GM19023 (cell line): ENCODE data around the gene SMPD2.
"Not testable (repeated sequence)": the region's sequence is repeated elsewhere in the genome, so short reads cannot be mapped to it uniquely, and the experiment has no call there.

Experiments used
- ATAC-seq: cut with Tn5 transposase; IDR thresholded peaks from one replicate; pipeline ENCODE4 v1.9.1; 2021; ENCODE audit warnings: mild to moderate bottlenecking, moderate library complexity; ENCODE audit not compliant: unreplicated experiment

SMPD2 gene

DNA sequence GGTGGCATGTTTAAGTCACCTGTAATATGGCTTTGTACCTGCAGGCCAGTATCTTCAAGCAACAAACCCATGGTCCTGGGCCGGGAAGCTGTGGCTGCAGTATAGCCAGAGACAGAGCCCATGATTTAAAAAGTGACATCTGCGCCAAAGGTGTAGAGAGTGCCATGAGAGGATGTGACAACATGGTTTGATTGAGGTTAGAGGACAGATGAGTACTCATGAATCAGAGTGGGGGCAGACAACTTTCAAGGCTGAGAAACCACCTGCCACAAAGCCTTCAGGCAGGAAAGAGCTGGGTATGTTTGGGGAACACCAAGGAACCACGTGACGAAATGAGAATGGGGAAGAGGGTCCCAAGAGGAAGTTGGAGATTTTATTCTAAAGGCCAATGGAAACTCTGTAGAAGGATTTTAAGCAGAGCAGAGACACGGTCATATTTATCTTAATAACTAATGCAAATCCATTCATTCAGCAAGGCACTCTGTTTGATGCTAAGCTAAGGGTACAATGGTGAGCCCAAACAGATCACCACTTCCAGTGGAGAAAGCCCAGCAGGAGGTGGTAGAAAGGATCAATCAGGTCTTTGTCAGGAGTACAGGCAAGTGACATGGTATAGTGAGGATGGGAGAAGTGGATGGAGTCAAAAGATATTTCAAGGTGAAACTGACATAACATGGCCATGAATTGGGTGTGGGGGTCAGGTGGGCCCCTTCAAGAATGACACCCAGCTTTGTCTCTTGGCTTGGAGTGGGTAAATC is 18.4 kb downstream of the SMPD2 start:
- no peak for ATAC-seq

DNA sequence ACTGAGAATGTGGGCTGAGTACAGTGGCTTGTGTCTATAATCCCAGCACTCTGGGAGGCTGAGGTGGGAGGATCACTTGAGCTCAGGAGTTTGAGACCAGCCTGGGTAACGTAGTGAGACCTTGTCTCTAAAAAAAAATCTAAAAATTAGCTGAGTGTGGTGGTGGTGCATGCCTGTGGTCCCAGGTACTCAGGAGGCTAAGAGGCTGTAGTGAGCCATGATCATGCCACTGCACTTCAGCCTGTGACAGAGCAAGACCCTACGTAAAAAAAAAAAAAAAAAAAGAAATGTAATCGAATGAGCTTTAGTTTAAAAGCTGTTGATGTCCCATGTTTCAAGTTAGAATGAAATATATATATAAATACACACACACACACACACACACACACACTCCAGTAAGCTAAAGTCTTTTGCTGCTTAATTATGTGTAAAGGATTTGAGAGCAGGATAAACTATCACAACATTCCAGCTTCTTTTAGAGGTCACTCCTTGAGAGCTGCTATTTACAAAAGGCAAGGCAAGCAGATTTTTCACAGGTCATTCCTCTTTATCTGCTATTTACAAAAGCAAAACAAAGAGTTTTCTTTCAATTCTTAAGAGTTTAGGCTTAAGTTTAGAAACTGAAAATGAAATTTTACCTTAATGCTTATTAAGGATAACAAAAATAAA is 19.8 kb downstream of the SMPD2 start:
- ATAC-seq = no peak

DNA sequence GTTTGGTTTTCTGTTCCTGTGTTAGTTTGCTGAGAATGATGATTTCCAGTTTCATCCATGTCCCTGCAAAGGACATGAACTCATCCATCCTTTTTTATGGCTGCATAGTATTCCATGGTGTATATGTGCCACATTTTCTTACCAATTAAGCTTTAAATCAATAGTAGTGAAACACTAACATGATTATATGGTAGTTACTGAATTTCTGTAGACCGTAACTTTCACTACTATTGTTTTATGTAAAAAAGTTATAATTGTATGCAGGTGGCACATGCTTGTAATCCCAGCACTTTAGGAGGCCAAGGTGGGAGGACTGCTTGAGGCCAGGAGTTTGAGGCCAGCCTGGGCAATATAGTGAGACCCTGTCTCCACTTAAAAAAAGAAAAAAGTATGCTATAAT is 20.7 kb downstream of the SMPD2 start:
- not testable (repeated sequence) for ATAC-seq

DNA sequence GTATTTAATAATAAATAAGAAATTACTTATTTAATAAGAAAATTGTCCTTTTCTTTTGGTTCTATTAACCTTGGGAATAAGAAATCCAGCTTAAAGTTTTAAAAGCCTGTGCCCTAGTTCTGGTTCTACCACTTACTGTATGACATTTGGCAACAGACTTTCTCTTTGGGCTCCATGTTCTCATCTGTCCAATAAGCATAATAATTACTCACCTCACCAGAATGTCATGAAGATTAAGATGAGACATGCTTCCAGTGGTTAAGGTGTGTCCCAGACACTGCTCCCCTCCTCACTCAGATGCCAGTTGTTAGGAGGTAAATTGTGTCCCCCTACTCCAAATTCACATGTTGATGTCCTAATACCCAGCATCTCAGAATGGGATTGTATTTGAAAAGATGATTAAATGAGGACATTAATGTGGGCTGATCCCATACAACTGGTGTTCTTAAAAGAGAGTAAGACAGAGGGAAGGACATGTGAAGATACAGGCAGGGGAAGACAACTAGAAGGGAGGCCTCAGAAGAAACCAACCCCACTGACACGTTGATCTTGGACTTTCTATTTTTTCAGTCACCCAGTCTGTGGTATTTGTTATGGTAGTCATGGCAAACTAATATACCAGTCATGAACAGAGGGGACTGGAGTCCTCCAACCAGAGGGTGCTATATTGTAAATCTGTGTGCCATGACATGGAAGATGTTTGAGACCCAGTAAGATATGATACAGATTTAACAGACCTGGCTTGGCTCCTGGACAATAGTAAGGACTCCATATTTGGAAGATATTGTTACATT is 21.4 kb downstream of the SMPD2 start:
- ATAC-seq = no peak

DNA sequence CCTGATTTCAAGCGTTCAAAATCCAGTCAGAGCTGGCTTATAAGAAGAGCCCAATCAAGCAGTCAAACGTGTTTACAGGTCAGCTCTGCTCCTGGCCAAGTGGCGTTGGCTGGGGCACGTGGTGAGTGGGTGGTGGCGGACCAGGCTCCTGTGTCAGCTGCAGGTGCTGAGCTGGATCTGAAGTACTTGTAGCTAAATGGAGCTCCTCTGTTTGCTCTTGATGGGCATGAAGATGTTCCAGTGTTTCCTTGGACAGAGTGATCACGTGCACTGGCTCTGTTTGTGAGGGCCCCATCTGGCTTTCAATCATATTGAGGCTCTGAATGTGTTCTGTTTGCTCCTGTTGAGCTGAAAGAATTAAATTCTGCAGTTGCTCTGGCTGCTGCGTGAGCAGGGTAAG is 25.2 kb downstream of the SMPD2 start:
- no peak for ATAC-seq

DNA sequence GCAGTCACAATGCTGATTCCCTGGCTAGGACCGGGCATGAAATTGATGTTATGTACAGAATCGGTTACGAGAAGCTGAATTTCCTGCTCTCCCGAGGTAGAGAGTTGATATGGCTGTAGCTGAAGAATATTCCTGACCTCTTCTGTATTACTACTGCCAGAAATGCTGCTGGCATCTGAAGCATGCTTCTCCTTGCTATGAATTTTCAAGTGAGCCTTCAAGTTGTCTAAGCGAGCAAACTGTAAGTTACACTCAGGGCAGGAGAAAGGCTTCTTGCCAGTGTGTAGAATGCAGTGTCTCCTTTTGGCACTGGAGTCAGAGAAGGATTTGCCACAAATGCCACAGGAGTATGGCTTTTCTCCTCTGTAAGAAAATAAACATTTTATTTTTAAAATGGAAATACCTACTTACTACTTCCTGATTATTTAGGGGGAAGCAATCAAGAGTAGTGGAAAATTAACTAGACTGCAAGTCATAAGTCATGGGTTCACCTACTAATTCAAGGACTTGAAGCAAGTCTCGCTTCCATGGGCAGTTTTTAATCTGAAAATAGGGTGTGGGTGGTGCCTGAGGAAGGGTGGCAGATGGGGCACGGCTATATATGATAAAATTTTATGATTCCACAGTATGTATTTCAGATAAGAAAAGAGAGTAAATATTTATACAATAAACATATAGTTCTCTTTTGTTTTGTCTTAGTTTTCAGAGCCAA is 25.8 kb downstream of the SMPD2 start:
- ATAC-seq = no peak

DNA sequence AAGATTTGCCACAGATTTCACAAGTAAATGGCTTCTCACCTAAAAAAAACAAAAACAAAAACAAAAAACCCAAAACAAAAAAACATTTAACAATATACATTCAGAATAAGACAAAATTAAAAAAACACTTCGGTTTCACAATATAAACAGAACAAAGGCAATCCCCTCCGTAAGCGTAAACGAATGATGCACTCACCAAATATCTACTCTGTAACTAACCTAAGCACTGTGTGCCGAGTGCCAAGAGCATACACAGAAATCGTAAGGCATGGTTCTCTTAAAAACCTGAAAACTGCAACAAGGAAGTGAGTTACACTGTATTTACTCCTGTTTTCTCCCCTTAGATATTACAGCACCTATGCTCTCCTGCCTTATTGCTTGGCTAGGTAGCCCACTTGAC is 27.2 kb downstream of the SMPD2 start:
- ATAC-seq = no peak

DNA sequence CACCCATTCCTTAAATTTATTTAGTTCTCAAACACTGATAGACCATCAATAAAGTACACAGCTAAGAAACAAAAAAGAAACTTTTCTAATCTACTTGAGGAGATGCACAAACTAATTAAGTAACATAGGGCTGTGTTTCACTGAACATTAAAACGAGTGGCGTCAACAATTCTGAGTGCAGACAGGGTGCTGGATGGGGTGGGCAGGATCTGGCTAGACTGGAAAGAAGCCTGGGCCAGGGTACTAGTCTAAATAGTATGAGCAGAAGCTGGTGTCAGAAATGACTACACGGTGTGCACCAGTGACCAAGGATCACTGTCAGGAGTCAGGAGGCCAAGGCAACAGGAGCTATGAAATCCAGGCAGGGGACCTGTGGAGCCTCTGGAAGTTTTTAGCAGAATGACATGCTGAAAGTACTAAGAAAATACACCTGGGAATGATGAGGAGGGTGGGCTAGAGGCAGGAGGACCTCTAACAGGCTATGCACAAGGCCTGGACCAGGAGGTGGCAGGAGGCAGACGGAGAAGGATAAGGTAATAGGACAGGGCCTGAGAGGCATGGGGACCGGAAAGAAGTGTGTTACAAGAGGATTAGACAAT is 29.2 kb downstream of the SMPD2 start:
- no peak for ATAC-seq

DNA sequence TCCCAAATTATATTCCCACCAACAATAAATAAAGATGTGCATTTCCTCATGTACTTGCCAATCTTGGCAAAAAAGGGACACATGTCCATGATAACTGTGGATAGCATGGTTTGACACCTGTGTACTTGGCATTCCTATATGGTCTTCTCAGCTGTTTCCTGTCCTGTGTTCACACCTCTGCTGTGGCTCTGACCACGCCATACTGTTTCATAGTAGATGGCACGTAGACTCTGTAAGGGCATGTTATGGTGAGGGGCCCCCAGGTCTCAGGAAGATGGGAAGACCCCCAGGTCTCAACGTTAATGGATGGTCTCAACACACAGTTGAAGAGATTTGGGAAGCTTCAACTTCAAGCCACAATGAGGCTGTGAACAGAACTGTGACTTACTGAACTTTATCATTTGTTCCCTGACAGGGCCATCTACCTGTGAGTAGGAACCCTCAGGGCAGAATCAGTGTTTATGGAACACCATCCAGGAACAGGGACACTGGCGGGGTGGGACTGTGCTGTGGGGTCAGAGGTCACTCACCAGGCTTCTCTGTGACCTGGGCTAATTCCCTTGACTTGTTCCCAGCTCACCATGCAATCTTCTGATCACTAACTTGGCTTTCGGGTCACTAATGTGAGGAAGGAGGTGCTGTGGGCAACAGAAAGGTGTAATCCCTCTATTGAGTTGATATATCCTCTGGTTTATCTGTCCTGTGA is 30.7 kb downstream of the SMPD2 start:
- ATAC-seq = no peak

DNA sequence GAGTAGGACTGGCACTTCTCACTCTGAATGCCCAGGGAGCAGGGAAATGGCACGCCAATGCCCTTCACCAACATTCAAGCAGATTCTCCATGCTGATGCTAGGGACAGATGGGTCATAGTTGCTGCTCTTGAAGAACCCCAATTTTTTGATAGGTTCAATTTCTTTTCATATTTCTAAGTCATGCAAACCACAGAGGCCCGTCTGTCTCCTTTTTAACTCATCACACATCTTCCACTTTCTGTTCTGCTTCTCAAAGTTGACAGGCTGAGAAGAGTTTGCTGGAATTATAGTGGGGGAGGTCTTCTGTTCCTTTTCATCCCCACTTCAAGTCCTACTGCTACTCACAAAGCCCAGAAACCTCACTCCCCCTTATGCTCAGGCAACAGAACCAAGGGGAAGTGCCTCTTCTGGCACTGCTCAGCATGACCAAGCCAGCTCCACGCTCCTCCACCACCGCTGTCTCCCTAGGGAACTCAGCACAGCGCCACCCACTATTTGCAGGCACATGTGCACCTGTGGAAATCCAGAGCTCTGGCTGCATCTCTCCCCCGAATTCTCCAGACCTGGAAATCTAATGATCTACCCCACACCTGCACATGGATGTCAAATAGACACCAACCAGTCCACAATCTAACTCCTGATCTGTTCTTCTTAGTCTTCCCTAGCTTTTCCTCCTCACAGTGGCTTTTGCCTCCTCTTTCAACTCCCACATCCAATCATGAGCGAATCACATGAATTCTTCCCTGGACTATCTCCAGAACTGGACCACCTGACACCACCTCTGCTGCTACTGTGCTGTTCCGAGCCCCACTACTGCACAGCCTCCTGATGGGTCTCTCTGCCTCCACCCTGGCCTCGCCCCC is 31.8 kb downstream of the SMPD2 start:
- ATAC-seq = peak; percentile 56

DNA sequence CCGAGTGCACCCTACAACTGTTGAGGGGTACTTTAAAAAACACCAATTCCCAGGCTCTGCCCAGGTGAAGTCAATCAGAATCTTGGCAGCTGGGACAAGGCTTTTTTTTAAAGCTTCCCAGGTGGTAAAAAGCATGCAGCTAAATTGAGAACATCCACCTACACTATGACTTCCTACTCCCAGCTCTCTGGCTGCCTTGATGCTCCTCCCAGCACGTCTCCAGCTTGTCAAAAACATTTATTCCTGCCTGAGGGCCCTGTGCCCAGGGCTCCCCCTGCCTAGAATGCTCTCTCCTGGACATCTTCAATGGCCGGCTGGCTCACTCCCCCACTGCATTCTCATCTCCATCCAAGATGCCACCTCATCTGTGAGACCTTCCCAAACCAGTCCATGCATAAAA is 32.6 kb downstream of the SMPD2 start:
- ATAC-seq = no peak

DNA sequence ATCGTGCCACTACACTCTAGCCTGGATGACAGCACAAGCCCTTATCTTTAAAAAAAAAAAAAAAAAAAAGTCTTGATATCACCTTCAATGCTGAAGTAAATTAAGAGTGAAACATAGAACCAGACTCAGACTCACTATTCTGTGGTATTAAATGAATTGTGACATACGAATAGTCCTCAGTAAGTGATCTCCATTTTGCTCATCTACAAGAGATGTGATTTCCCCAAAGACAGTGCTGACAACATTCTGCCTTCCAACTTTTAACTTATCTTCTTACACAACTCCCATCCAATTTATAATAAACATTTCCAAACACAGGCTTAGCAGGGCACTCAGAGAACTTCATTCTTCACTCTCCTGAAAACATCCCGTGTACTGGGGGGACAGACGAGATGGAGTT is 34.5 kb downstream of the SMPD2 start:
- no peak for ATAC-seq

DNA sequence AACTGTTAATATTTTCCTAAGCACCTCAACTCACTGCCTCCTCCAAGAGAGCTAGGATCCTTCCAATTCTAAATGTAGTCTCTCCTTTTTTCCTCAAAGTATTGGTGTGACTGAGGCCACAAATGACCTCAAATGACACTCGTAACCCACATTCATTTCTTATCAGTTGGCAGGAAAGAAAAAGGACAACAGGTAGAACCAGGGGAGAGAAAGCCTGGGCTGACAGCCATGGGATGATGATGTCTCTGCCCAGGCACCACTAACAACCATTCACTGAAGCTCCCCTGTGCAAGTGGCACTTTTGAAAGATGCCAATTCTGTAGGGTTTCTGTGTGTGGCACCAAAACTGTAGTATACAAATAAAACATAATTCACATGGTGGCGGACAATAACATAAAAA is 35.1 kb downstream of the SMPD2 start:
- no peak for ATAC-seq

DNA sequence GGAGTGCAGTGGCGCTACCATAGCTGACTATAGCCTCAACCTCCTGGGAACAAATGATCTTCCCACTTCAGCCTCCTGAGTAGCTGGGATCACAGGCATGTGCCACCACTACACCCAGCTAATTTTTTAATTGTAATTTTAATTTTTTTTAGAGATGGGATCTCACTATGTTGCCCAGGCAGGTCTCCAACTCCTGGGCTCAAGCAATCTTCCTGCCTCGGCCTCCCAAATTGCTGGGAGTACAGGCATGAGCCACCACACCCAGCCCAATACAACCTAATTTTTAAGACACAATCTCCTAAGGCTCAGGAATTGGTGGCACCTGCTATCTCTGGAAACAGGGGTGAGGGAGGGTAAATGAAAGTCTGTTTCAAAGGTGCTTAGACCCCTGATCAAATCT is 36.7 kb downstream of the SMPD2 start:
- no peak for ATAC-seq

DNA sequence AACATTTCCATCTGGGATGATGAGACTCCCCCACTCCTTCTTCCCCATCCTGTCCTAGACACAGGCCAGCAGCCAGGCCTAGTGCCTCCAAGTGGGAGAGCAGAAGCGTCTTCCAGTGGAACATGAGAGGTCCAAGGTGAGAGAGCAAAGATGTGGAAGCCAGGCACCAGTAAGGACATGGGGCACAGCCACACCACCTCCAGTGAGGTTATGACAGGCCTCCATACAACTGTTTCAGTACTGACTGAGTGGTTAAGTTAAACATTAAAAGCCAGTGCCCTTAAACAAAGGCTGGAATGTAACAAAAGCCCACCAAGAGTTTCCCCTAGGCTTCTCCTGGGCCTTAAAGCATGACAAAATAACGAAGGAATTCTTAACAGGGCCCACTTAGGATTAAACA is 37.2 kb downstream of the SMPD2 start:
- ATAC-seq = peak; percentile 57

DNA sequence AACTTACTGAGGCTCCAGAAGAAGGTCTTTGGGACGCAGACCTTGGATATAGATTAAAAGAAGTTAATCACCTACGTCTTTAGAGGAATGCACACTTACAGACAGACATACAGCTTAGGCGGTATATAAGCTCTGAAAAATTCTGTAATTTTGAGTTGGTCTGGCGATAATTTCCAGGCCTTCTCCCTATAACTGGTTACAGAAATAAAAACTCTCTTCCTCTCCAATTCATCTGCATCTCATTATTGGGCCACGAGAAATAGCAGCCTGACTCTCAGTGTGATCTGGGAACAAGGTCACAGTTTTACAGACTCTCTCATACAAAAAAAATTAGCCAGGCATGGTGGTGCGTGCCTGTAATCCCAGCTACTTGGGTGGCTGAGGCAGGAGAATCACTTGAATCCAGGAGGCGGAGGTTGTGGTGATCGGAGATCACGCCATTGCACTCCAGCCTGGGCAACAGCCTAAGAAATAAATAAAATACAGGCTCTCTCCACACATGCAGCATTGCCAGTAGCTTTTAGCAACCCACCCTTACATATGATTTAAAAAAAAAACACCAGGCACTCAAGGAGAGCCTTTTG is 37.8 kb downstream of the SMPD2 start:
- no peak for ATAC-seq

DNA sequence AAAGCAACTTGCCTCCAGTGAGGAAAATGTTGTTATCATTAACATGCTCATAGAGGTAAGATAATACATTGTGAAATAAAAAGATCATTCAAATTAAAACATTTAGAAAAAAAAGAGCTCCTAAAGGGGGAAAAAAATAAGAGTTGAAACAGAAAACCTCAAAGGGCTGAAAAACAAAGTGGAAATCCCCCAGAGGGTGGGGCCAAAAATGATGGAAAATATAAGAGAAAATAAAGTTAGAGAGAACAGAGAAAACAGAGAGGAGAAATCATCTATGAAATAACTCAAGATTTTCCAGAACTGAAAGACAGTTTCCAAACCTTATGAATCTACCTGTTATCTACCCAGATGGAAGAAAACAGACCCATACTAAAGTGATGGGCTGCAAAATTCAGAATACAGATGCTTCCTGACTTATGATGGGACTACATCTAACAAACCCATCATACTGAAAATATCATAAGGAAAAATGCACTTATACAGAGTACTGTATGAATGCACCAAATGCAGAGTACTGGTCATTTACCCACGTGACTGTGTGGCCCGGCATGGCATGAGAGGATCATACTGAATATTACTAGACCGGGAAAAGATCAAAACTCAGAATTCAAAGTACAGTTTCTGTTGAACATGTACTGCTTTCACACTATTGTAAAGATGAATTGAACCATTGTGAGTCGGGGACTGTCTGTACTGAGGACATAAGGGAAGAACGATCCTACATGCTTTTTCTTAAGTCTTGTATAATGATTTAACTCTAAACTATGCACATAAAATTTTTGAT is 38.5 kb downstream of the SMPD2 start:
- no peak for ATAC-seq

DNA sequence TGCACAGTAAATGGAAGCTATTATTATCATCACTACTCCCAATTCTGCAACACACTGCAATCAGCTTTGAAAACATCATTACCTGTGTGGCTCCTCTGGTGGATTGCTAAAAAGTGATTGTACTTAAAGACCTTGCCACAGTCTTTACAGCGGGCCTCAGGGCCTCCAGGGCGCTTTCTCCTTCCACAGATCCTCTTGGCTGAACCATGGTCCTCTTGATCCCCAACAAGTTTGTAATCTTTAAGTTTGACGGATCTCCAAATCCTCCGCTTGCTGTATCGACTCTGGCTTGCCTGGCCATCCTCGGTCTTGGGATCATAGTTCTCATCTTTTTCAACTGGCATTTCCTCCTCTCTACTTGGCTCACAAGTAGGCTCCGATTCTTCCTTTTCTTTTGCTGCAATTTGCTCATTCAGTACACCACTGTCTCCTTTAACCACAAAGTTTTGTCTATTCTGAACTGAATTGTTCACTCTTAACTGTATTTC is 40.5 kb downstream of the SMPD2 start:
- ATAC-seq = no peak
